OCI-LY7 (cell line): ENCODE measurements around the gene CCDC71L. TPM values are rescaled to one million over a fixed set of nuclear protein-coding genes. Genes with fewer than 3 reads are reported as not detected.

Experiments used
- BruUV-seq: library from RNA; stranded (reverse); fragments of 400-500 nt; replicated peaks from 2 replicates; lab custom pipeline; 2021; lab: Mats Ljungman, UMichigan
- CTCF ChIA-PET: fragments of 300-600 bp; sonication (Branson Sonifier 250); formaldehyde crosslinking; loops from one replicate; lab custom pipeline; 2022; ENCODE audit warnings: antibody characterized with exemption; ENCODE audit not compliant: unreplicated experiment; lab: Charles Lee
- POLR2A ChIA-PET: fragments of 300-600 bp; sonication (Branson Sonifier 250); formaldehyde crosslinking; loops from one replicate; lab custom pipeline; 2022; ENCODE audit warnings: antibody characterized with exemption; lab: Charles Lee
- DNase-seq: peaks from one replicate; pipeline ENCODE4 v3.0.0-alpha.2; 2015; ENCODE audit warnings: low spot score
- H2AFZ ChIP-seq: fragments of 200-600 bp; sonication (generic), shearing (Covaris generic); 2 replicates; pipeline ENCODE4 v1.6.1; 2014; ENCODE audit warnings: mild to moderate bottlenecking, antibody characterized with exemption, low read length, moderate library complexity
- H3K27ac ChIP-seq: fragments of 200-600 bp; sonication (generic); 2 replicates; pipeline ENCODE4 v1.5.1; 2014; ENCODE audit warnings: mixed run types, low read depth, mild to moderate bottlenecking, moderate library complexity, low read length, inconsistent platforms; ENCODE audit not compliant: poor library complexity, severe bottlenecking
- H3K36me3 ChIP-seq: fragments of 200-600 bp; sonication (generic); 2 replicates; pipeline ENCODE4 v1.6.1; 2014; ENCODE audit warnings: mild to moderate bottlenecking, antibody characterized with exemption, low read length, moderate library complexity, mixed read lengths; ENCODE audit not compliant: insufficient read depth
- H3K4me1 ChIP-seq: fragments of 200-600 bp; sonication (generic); 2 replicates; pipeline ENCODE4 v1.5.1; 2014; ENCODE audit warnings: mild to moderate bottlenecking, low read length; ENCODE audit not compliant: insufficient read depth, poor library complexity, severe bottlenecking
- H3K4me2 ChIP-seq: fragments of 200-600 bp; sonication (generic); 2 replicates; pipeline ENCODE4 v1.6.1; 2014; ENCODE audit warnings: mild to moderate bottlenecking, low read length
- H3K4me3 ChIP-seq: fragments of 200-600 bp; sonication (generic); 2 replicates; pipeline ENCODE4 v1.5.1; 2014; ENCODE audit warnings: mild to moderate bottlenecking, low read depth, low read length; ENCODE audit not compliant: poor library complexity, severe bottlenecking
- H3K79me2 ChIP-seq: fragments of 200-600 bp; sonication (generic); 2 replicates; pipeline ENCODE4 v1.6.1; 2016; ENCODE audit warnings: low read depth, mild to moderate bottlenecking, low read length, moderate library complexity, mixed read lengths; ENCODE audit not compliant: insufficient read depth
- H3K9me2 ChIP-seq: fragments of 200-600 bp; sonication (generic); 2 replicates; pipeline ENCODE4 v1.6.1; 2016; ENCODE audit warnings: mild to moderate bottlenecking, low read length, mixed read lengths; ENCODE audit not compliant: insufficient read depth
- H3K9me3 ChIP-seq: fragments of 200-600 bp; sonication (generic); 2 replicates; pipeline ENCODE4 v1.6.1; 2014; ENCODE audit warnings: mild to moderate bottlenecking, mixed run types, low read length, mixed read lengths
- H4K20me1 ChIP-seq: fragments of 200-600 bp; sonication (generic); 2 replicates; pipeline ENCODE4 v1.6.1; 2014; ENCODE audit warnings: mild to moderate bottlenecking, antibody characterized with exemption, low read length, moderate library complexity, mixed read lengths; ENCODE audit not compliant: insufficient read depth
- CTCF ChIP-seq: fragments of 200-600 bp; sonication (generic); conservative IDR thresholded peaks from 2 replicates; pipeline ENCODE4 v1.5.1; 2014; ENCODE audit warnings: mild to moderate bottlenecking, antibody characterized with exemption, low read length, moderate library complexity, mixed read lengths
- EZH2phosphoT487 ChIP-seq: fragments of 200-600 bp; sonication (generic); IDR thresholded peaks from 2 replicates; pipeline ENCODE4 v1.6.1; 2018; ENCODE audit warnings: low read depth, borderline replicate concordance, mild to moderate bottlenecking, mixed run types, antibody characterized with exemption, low read length, moderate library complexity, mixed read lengths
- intact Hi-C: fragments of 100-400 bp; cut with micrococcal nuclease; formaldehyde crosslinking; loops from one replicate; pipeline ENCODE4 v1.10.0; 2022; ENCODE audit not compliant: unreplicated experiment
- total RNA-seq, 2 experiments: library from RNA; depleted of rRNA in 1 of 2; stranded (reverse); fragments of >200 nt in 1 of 2; shearing (Covaris generic) in 1 of 2; gene quantifications; 2 replicates each; pipeline ENCODE4 v1.2.3, GENCODE V29; 2014 to 2022

The CCDC71L gene
- total RNA-seq, 2 experiments from 2014 or later, result 18.5 to 20.5 TPM

DNA sequence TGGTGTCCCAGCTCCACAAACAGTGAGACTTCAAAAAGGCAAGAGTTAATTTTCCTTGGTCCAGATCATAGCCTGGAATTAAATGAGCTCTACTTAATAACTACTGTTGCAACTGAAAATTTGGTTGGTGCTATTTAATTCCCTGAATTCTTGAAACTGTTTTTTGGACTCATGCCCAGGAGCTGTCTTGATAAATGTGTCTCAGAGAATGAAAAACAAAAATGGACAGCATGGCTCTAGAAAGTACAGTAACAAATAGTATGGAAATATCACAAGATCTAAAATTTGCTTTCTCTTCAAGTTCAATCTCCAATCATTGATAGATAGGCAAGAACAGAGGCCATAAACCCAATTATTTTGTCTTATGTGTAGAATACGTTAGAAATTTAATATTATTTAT lies 42.5 kb downstream of the CCDC71L start:
- Histone ChIP-seq H2AFZ (no peak overlapping the region), H3K27ac (no peak overlapping the region), H3K9me2 (no peaks in the 10 kb centered on the region), H3K4me3 (no peak overlapping the region), H3K9me3 (no peaks in the 10 kb centered on the region), H3K36me3 (no peaks in the 10 kb centered on the region), H3K4me2 (no peak overlapping the region), H3K79me2 (no peaks in the 10 kb centered on the region), H3K4me1 (no peaks in the 10 kb centered on the region), H4K20me1 (no peaks in the 10 kb centered on the region)
- DNase-seq, result no peak
- no TSS peak for BruUV-seq
- CTCF ChIA-PET, result no interaction called here
- intact Hi-C loops, result no loop called here
- TF ChIP-seq EZH2phosphoT487, result no peak
- no peak for TF ChIP-seq CTCF
- POLR2A ChIA-PET, result interaction anchor here (0.6 kb wide), 1 partner anchor 752 kb away, joined by 3 read pairs; no protein-coding TSS in a partner anchor

- H3K4me3 ChIP-seq, result no peak overlapping the region
- CTCF ChIA-PET, result no interaction called here
- no peaks in the 10 kb centered on the region for H3K9me3 ChIP-seq
- BruUV-seq, result no TSS peak
- no peak overlapping the region for H2AFZ ChIP-seq
- no peak for TF ChIP-seq EZH2phosphoT487
- H3K79me2 ChIP-seq, result no peaks in the 10 kb centered on the region
- H3K4me2 ChIP-seq, result no peak overlapping the region
- no peaks in the 10 kb centered on the region for H3K9me2 ChIP-seq
- POLR2A ChIA-PET, result no interaction called here
- DNase-seq, result no peak
- H3K27ac ChIP-seq, result no peak overlapping the region
- H3K4me1 ChIP-seq, result no peaks in the 10 kb centered on the region
- intact Hi-C loops, result no loop called here
- no peaks in the 10 kb centered on the region for H4K20me1 ChIP-seq
- no peaks in the 10 kb centered on the region for H3K36me3 ChIP-seq
These were observed 43.1 kb downstream of the CCDC71L start for GRCh38 chr7:106617860-106618259.

DNA sequence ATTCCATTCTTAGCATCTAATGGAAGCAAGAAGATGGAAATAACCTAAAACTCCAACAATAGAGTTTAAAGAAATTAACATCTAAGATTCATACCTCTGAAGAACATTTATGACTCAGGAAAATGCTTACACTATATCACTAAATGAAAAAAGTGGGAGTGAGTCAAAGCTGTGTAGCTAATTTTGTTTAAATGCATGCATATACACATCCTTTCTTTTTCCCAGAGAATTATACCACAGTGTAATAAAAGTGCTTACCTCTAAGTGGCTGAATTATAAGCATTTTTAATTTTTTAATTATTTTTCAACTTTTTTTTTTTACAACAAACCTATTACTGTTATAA lies 44.3 kb downstream of the CCDC71L start:
- Histone ChIP-seq H4K20me1 (no peaks in the 10 kb centered on the region), H3K4me2 (no peak overlapping the region), H3K4me1 (no peaks in the 10 kb centered on the region), H3K9me2 (no peaks in the 10 kb centered on the region), H2AFZ (no peak overlapping the region), H3K36me3 (no peaks in the 10 kb centered on the region), H3K9me3 (no peaks in the 10 kb centered on the region), H3K4me3 (no peak overlapping the region), H3K27ac (no peak overlapping the region), H3K79me2 (no peaks in the 10 kb centered on the region)
- DNase-seq, result no peak
- intact Hi-C loops, result no loop called here
- TF ChIP-seq CTCF, result no peak
- no peak for TF ChIP-seq EZH2phosphoT487
- ChIA-PET CTCF (no interaction called here), POLR2A (no interaction called here)
- no TSS peak for BruUV-seq
